OCI-LY3 (cell line): Measurements from ENCODE around the gene ANKRD29.

ENCODE experiments used
- H2AFZ ChIP-seq: fragments of 200-600, 300-600 bp; shearing (Covaris generic); 2 replicates; pipeline ENCODE4 v1.6.0; 2014; ENCODE audit warnings: antibody characterized with exemption, low read depth, low read length
- H3K27ac ChIP-seq: fragments of 200-600, 300-600 bp; sonication (generic); 2 replicates; pipeline ENCODE4 v1.5.1; 2014; ENCODE audit warnings: mild to moderate bottlenecking, low read length, moderate library complexity, mixed read lengths
- H3K27me3 ChIP-seq: fragments of 200-600, 300-600 bp; sonication (generic); 2 replicates; pipeline ENCODE4 v1.6.1; 2014; ENCODE audit warnings: low read depth, low read length, mixed read lengths
- H3K36me3 ChIP-seq: fragments of 200-600, 300-600 bp; sonication (generic); replicated peaks from 2 replicates; pipeline ENCODE3; 2014; ENCODE audit warnings: low read depth, low read length, mixed read lengths
- H3K4me1 ChIP-seq: fragments of 300-600, 200-600 bp; sonication (generic); 2 replicates; pipeline ENCODE4 v1.6.1; 2014; ENCODE audit warnings: low read length, mixed read lengths
- H3K4me2 ChIP-seq: fragments of 200-600, 300-600 bp; sonication (generic); 2 replicates; pipeline ENCODE4 v1.6.1; 2014; ENCODE audit warnings: low read length, mixed read lengths
- H3K4me3 ChIP-seq: fragments of 300-600, 200-600 bp; sonication (generic); 2 replicates; pipeline ENCODE4 v1.5.1; 2014; ENCODE audit warnings: antibody characterized with exemption, mild to moderate bottlenecking, low read length, moderate library complexity
- H3K79me2 ChIP-seq: fragments of 300-600, 200-600 bp; shearing (Covaris generic); 2 replicates; pipeline ENCODE4 v1.6.1; 2014; ENCODE audit warnings: mild to moderate bottlenecking, low read length, mixed read lengths
- H3K9ac ChIP-seq: fragments of 300-600, 200-600 bp; shearing (Covaris generic); 2 replicates; pipeline ENCODE4 v1.6.0; 2014; ENCODE audit warnings: mild to moderate bottlenecking, low read length, moderate library complexity
- H3K9me3 ChIP-seq: fragments of 200-600, 300-600 bp; shearing (Covaris generic); 2 replicates; pipeline ENCODE4 v1.6.1; 2014; ENCODE audit warnings: low read length, mixed read lengths; ENCODE audit not compliant: insufficient read depth
- H4K20me1 ChIP-seq: fragments of 200-600, 300-600 bp; sonication (generic); 2 replicates; pipeline ENCODE4 v1.6.1; 2016; ENCODE audit warnings: low read length, mixed read lengths; ENCODE audit not compliant: insufficient read depth
- CTCF ChIP-seq: fragments of 200-600, 300-600 bp; sonication (generic); IDR thresholded peaks from 2 replicates; pipeline ENCODE4 v1.5.1; 2014; ENCODE audit warnings: antibody characterized with exemption, low read length, low read depth
- EZH2phosphoT487 ChIP-seq: fragments of 200-600 bp; shearing (Covaris generic); IDR thresholded peaks from 2 replicates; pipeline ENCODE4 v1.6.1; 2018; ENCODE audit warnings: antibody characterized with exemption, mixed run types, low read depth

Gene ANKRD29

GRCh38 chr18:23689031-23689615, 26.4 kb upstream of the ANKRD29 start, which contains the start of gene LAMA3:
Gene LAMA3 (plus strand): TSS chr18:23689453. CDS start chr18:23689684, 231 bp downstream.
- Histone ChIP-seq H3K4me3 (no peak within 1 kb of the TSS), H3K79me2 (no peaks in the 10 kb centered on the region), H2AFZ (no peak within 1 kb of the TSS), H3K4me1 (no peaks in the 10 kb centered on the region), H3K9me3 (no peaks in the 10 kb centered on the region), H4K20me1 (no peaks in the 10 kb centered on the region), H3K4me2 (no peak within 1 kb of the TSS), H3K36me3 (no peaks in the 10 kb centered on the region), H3K27me3 (no peaks in the 10 kb centered on the region), H3K27ac (no peak within 1 kb of the TSS), H3K9ac (no peak within 1 kb of the TSS)
- TF ChIP-seq EZH2phosphoT487 = no peak
- no peak for TF ChIP-seq CTCF

- Histone ChIP-seq H3K36me3 (no peaks in the 10 kb centered on the region), H3K4me2 (no peak overlapping the region), H3K4me3 (no peak overlapping the region), H4K20me1 (no peaks in the 10 kb centered on the region), H3K4me1 (no peaks in the 10 kb centered on the region), H3K79me2 (no peaks in the 10 kb centered on the region), H3K9me3 (no peaks in the 10 kb centered on the region), H2AFZ (no peak overlapping the region), H3K9ac (no peak overlapping the region), H3K27ac (no peak overlapping the region), H3K27me3 (no peaks in the 10 kb centered on the region)
- TF ChIP-seq EZH2phosphoT487 (no peak), CTCF (no peak)
Observed at GRCh38 chr18:23688528-23688927, 25.8 kb upstream of the ANKRD29 start.

GRCh38 chr18:23684515-23685197, 21.9 kb upstream of the ANKRD29 start:
- TF ChIP-seq EZH2phosphoT487 = no peak
- TF ChIP-seq CTCF = no peak
- no peak overlapping the region for H3K4me2 ChIP-seq
- peaks cover 6% of the 10 kb centered on the region for H3K4me1 ChIP-seq
- H3K27ac ChIP-seq = no peak overlapping the region
- no peaks in the 10 kb centered on the region for H3K36me3 ChIP-seq
- no peak overlapping the region for H3K9ac ChIP-seq
- H3K79me2 ChIP-seq = no peaks in the 10 kb centered on the region
- no peak overlapping the region for H3K4me3 ChIP-seq
- no peaks in the 10 kb centered on the region for H3K27me3 ChIP-seq
- H3K9me3 ChIP-seq = no peaks in the 10 kb centered on the region
- no peak overlapping the region for H2AFZ ChIP-seq
- H4K20me1 ChIP-seq = no peaks in the 10 kb centered on the region

- no peaks in the 10 kb centered on the region for H4K20me1 ChIP-seq
- peaks cover 5% of the 10 kb centered on the region; the same call in 1 of the 2 replicates for H3K27me3 ChIP-seq
- peaks cover 6% of the 10 kb centered on the region for H3K4me1 ChIP-seq
- H3K79me2 ChIP-seq = no peaks in the 10 kb centered on the region
- no peak overlapping the region for H3K9ac ChIP-seq
- no peak overlapping the region for H3K4me3 ChIP-seq
- no peak overlapping the region for H3K4me2 ChIP-seq
- TF ChIP-seq EZH2phosphoT487 (no peak), CTCF (no peak)
- no peak overlapping the region for H2AFZ ChIP-seq
- no peaks in the 10 kb centered on the region for H3K36me3 ChIP-seq
- H3K27ac ChIP-seq = no peak overlapping the region
- no peaks in the 10 kb centered on the region for H3K9me3 ChIP-seq
Observed at GRCh38 chr18:23683671-23684070, 21.0 kb upstream of the ANKRD29 start.
